HPDE6-E6E7 (cell line): ENCODE measurements around the gene PLA2G4B.

Source experiments
- DNase-seq: peaks from one replicate; pipeline ENCODE4 v3.0.0; 2011; ENCODE audit warnings: missing footprints; ENCODE audit errors: extremely low spot score

Gene PLA2G4B

GRCh38 chr15:41809121-41809520, 29.5 kb upstream of the PLA2G4B start:
- no peak for DNase-seq

- no peak for DNase-seq
Measured at GRCh38 chr15:41809526-41810220, 29.0 kb upstream of the PLA2G4B start.

- DNase-seq = no peak
Measured at GRCh38 chr15:41810651-41811431, 27.8 kb upstream of the PLA2G4B start.

DNA sequence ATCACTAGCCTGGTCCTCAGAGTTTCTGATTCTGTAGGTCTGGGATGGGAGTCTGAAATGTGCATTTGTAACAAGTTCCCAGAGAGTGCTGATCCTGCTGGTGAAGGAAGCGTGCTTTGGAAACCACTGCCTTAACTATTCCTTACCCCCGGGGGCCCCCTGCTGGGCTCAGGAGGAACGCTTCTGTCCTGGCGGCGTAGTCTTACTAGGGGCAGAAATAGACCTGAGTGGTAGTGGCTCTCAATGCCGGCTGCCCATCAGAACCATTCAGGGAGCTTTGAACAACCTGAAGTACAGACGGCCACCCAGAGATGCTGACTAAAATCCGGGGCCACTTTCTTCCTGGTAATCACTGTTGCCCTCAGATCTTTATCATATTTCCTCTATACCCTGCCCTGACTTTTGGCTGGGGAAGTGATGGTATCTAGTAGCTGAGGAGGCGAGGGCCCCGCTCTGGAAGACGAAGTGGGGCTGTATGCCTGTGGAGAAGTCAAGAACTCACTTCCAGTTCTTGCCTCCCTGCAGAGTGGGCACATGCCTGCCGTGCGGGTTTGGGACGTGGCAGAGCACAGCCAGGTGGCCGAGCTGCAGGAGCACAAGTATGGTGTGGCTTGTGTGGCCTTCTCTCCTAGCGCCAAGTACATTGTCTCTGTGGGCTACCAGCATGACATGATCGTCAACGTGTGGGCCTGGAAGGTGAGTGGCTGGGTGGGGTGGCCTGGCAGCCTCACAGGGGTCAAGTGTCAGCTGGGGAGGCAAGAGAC, 27.0 kb upstream of the PLA2G4B start:
- DNase-seq = peak; percentile 63

GRCh38 chr15:41812820-41813375, 25.7 kb upstream of the PLA2G4B start:
- DNase-seq = no peak

- DNase-seq = no peak
Measured at GRCh38 chr15:41813426-41813825, 25.2 kb upstream of the PLA2G4B start.

- no peak for DNase-seq
Measured at GRCh38 chr15:41814534-41814933, 24.1 kb upstream of the PLA2G4B start.

DNA sequence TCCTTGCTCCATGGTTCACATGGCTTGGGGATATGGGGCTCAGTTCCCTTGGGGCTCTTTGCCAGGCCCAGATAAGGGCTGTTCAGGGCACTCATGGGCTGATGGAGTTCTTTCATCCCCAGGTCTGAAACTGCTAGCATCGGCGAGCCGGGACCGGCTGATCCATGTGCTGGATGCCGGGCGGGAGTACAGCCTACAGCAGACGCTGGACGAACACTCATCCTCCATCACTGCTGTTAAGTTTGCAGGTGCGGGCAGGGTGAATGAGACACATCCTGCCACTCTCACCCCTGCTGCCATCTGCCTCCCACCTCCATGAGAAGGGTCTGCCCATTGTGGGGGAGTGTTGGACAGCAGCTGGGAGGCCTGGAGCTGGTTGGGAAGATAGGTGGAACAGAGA, 21.9 kb upstream of the PLA2G4B start:
- DNase-seq = no peak

GRCh38 chr15:41817327-41817726, 21.3 kb upstream of the PLA2G4B start:
- DNase-seq = no peak

GRCh38 chr15:41817781-41818180, 20.9 kb upstream of the PLA2G4B start:
- DNase-seq = no peak

GRCh38 chr15:41819455-41820050, 19.1 kb upstream of the PLA2G4B start:
- DNase-seq = no peak

DNA sequence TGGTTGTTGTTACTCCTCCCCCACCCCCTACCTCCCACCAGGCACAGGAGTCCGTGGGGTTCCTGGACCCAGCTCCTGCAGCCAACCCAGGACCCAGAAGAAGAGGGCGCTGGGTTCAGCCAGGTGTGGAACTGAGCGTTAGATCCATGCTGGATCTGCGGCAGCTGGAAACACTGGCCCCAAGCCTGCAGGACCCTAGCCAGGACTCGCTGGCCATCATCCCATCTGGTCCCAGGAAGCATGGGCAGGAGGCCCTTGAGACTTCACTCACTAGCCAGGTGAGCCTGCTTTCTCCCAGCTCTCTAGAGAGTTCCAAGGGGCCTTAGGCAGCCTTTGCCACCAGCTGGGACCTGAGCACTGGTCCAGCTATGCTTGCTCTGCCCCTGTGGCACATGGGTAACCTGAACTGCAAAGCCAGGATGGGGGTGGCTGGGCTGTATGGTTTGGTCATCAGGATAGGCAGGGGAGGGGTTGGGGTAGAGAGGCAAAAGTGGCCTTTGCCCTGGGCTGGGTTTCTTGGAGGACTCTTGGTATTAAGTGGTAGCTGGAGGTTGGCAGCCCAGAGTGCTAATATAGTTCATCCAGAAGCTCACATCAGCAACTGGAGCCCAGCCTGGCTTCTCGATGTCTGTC, 17.7 kb upstream of the PLA2G4B start:
- DNase-seq = no peak

GRCh38 chr15:41821831-41822230, 16.8 kb upstream of the PLA2G4B start:
- DNase-seq = no peak

DNA sequence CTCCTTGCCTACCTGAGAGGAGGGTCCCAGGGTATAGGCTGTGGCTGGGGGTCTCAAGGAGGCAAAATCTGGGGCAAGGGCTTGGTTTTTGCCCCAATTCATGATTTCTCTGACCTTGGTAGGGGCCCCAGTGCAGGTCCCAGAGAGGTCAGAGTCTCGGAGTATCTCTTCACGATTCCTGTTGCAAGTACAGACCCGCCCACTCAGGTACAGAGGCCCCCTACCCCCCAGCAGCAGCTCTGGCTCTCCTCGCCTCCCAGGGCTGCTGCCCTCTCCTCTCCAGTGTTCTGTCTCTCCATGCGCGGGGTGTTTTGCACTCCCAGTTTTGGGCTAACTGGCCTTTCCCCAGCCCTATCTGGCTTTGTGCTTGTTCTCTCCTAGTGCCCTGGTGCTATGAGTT, 16.2 kb upstream of the PLA2G4B start:
- no peak for DNase-seq

GRCh38 chr15:41822957-41823356, 15.7 kb upstream of the PLA2G4B start:
- DNase-seq = no peak

DNA sequence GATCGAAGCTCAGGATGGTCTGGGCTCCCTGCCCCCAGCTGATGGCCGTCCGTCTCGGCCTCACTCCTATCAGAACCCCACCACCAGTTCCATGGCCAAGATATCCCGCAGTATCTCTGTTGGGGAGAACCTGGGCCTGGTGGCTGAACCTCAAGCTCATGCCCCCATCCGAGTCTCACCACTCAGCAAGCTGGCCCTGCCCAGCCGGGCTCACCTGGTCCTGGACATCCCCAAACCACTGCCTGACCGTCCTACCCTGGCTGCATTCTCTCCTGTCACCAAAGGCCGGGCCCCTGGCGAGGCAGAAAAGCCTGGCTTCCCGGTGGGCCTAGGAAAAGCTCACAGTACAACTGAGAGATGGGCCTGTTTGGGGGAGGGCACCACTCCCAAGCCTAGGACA, 15.1 kb upstream of the PLA2G4B start:
- DNase-seq = no peak

DNA sequence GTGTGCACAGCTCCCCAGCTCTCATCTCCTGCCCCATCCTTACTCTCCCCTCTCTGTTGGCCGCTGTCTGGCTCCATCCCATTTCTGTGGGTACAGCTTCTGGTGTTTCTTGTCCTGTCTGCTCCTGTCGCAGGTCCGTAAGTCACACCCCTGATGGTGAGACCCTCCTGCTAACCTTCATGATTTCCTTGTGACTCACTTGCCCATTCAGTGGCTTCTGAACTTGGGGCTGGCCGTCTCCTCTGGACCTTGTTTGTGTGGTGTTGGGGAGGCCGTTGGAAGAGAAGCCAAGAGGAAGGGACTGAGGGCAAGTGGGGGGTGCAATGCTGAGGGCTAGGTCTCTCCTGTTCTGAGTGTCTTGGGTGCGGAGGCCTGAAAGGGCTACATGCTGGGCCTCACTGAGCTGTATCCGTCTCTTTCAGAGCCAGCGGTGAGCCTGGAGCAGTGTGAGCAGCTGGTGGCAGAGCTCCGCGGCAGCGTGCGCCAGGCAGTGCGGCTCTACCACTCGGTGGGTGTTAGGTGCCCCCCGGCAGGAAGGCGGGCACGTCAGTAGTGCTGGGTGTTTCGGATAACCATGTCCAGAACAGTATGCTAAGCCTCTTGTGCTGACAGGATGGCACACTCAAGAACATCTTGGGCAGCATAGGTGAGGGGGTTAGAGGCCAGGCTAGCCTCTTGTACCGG, 14.4 kb upstream of the PLA2G4B start:
- no peak for DNase-seq

GRCh38 chr15:41825145-41825544, 13.5 kb upstream of the PLA2G4B start:
- DNase-seq = no peak

DNA sequence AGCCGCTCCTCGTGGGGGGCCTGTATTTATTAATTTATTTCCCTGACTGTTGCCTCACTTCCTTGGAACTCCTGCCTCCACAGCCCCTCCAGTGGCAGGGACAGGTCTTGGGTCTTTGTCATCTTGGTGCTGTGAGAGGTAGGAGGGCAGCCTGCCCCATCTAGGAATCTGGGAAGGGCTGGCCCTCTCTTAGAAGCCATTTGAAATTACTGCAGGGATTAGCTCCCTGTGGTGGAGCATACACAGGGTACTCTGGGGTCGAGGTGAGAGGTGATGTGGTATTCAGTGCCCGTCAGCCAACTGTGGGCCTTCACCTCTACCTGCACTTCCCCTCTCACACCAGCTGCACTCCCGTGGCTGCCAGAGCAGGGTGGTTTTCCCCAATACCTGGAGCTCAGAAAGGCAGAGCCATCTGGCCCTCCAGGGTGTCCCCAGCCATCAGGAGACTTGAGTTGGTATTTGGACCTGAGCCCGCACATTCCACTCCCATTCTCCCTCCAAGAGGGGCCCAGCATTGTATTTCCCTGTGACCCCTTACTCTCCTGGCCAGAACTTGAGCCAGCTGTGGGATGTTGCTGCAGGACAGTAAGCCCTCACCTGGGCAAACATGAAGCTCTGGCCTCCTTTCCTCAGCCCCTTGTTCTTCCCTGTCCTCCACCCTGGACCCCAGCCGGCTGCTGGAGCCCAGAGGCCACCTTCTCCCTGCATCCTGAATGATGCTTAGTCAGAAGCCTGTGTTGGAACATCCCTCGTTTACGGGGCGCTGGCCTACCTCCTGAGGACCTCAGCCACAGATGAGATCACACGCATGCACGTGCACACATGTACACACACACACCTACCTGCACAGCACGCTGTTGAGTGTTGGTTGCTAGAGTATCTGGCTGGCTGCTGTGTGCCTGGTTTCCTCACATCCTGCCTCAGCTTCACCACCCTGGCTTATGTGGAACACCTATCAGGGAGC, 12.8 kb upstream of the PLA2G4B start:
- no peak for DNase-seq
